Breast epithelium (tissue), 3 donors: ENCODE data around the gene REXO4.

Experiments used
- POLR2A ChIP-seq: fragments of 450-650 bp; IDR thresholded peaks from one replicate; pipeline ENCODE4 v1.6.1; 2016; ENCODE audit warnings: antibody characterized with exemption, mild to moderate bottlenecking, moderate library complexity
- POLR2AphosphoS5 ChIP-seq, 3 donors: sonication (generic); formaldehyde crosslinking; IDR thresholded peaks; one replicate each; pipeline ENCODE4 v1.6.1; 2017; ENCODE audit warnings: antibody characterized with exemption in 3 of 3
- TF ChIP-seq, protein P1 (sequence below), 3 donors: fragments of 450-650 bp; IDR thresholded peaks; one replicate each; pipeline ENCODE4 v1.5.1; 2016 to 2017; ENCODE audit warnings: antibody characterized with exemption in 3 of 3, mild to moderate bottlenecking in 3 of 3, moderate library complexity in 3 of 3

DNA sequence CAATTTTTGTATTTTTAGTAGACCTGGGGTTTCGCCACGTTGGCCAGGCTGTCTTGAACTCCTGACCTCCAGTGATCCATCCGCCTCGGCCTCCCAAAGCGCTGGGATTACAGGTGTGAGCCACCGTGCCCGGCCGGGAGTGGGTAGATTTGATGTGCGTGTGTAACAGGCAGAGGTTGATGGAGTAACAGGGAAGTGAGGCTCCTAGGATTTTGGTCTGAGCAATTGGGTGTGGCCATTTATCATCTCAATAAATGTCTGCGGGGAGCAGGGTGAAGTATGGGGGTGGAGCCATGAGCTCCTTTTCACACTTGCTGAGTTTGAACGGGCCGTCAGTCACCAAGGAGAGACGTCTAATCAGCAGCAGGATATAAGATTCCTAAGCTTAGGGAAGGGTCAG is 1.2 kb upstream of the REXO4 start:
- TF ChIP-seq, protein P1, sequence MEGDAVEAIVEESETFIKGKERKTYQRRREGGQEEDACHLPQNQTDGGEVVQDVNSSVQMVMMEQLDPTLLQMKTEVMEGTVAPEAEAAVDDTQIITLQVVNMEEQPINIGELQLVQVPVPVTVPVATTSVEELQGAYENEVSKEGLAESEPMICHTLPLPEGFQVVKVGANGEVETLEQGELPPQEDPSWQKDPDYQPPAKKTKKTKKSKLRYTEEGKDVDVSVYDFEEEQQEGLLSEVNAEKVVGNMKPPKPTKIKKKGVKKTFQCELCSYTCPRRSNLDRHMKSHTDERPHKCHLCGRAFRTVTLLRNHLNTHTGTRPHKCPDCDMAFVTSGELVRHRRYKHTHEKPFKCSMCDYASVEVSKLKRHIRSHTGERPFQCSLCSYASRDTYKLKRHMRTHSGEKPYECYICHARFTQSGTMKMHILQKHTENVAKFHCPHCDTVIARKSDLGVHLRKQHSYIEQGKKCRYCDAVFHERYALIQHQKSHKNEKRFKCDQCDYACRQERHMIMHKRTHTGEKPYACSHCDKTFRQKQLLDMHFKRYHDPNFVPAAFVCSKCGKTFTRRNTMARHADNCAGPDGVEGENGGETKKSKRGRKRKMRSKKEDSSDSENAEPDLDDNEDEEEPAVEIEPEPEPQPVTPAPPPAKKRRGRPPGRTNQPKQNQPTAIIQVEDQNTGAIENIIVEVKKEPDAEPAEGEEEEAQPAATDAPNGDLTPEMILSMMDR (IDR thresholded peaks at IDR 0.05): no peak
- TF ChIP-seq POLR2A: no peak
- TF ChIP-seq POLR2AphosphoS5 (IDR thresholded peaks at IDR 0.05): no peak
